HCT116 (cell line): ENCODE results near the gene MPZL2.

Experiments
- CBX3 ChIP-seq: IDR thresholded peaks from 2 replicates; pipeline ENCODE4 v1.6.1; 2012; ENCODE audit warnings: low read depth
- CEBPB ChIP-seq: IDR thresholded peaks from 2 replicates; pipeline ENCODE4 v1.6.1; 2012; ENCODE audit warnings: low read depth
- CTCF ChIP-seq, 3 experiments: fragments of 200-600 bp in 1 of 3; sonication (generic) in 1 of 3; IDR thresholded peaks in 2 of 3; conservative IDR thresholded peaks in 1 of 3; 2 replicates each; pipeline ENCODE4 v1.5.1; 2012 to 2017; ENCODE audit warnings: low read depth in 2 of 3, low read length in 2 of 3, antibody characterized with exemption in 1 of 3, borderline replicate concordance in 1 of 3, control low read depth in 1 of 3, mild to moderate bottlenecking in 1 of 3, mixed read lengths in 1 of 3, mixed run types in 1 of 3, moderate library complexity in 1 of 3; ENCODE audit not compliant: insufficient read depth in 1 of 3
- EZH2 ChIP-seq: fragments of 200-600 bp; sonication (generic); IDR thresholded peaks from 2 replicates; pipeline ENCODE4 v1.6.1; 2017; ENCODE audit warnings: antibody characterized with exemption, mixed run types
- EZH2phosphoT487 ChIP-seq: fragments of 200-600 bp; IDR thresholded peaks from 2 replicates; pipeline ENCODE4 v1.6.1; 2018; ENCODE audit warnings: antibody characterized with exemption, borderline replicate concordance
- JUND ChIP-seq: IDR thresholded peaks from 2 replicates; pipeline ENCODE4 v1.6.1; 2012
- POLR2A ChIP-seq: IDR thresholded peaks from 2 replicates; pipeline ENCODE4 v1.7.0; 2011; ENCODE audit warnings: borderline replicate concordance; ENCODE audit not compliant: insufficient read depth, insufficient read length; ENCODE audit errors: extremely low read depth
- POLR2AphosphoS5 ChIP-seq: IDR thresholded peaks from 2 replicates; pipeline ENCODE4 v1.6.1; 2011; ENCODE audit warnings: mild to moderate bottlenecking, low read depth, low read length, moderate library complexity
- REST ChIP-seq: IDR thresholded peaks from 2 replicates; pipeline ENCODE4 v1.6.1; 2012; ENCODE audit warnings: low read depth
- YY1 ChIP-seq: IDR thresholded peaks from 2 replicates; pipeline ENCODE4 v1.6.1; 2011; ENCODE audit warnings: low read length, low read depth, moderate library complexity, mild to moderate bottlenecking; ENCODE audit not compliant: insufficient replicate concordance; ENCODE audit errors: extremely low read depth
- ZNF274 ChIP-seq: fragments of 200-500 bp; sonication (Bioruptor generic); IDR thresholded peaks from 2 replicates; pipeline ENCODE4 v1.6.1; 2014; ENCODE audit warnings: mild to moderate bottlenecking, low read depth, low read length, inconsistent platforms
- TF ChIP-seq, protein P1 (sequence below): IDR thresholded peaks from 2 replicates; pipeline ENCODE4 v1.6.1; 2012

DNA sequence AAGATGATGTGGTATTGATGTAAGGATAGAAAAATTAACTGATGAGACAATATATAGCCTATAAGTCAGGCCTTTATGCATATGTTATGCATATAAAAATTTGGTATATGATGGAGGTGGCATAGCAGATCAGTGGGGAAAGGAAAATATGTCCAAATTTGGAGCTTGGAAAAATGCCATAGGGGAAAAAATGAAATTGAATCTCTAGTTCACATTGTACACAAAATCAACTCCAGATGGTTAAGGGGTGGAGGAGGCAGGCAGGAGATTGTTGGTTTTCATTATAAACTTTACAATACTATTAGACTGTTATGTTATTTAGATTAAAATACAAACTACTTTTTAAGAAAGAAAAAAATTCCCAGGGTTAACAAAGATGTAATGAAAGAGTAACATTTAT lies 25.3 kb upstream of the MPZL2 start:
- TF ChIP-seq CTCF (IDR thresholded peaks at IDR 0.05 in 2 of 3, conservative IDR thresholded peaks at IDR 0.05 in 1 of 3; ENCODE audit: borderline replicate concordance in 1 of 3, insufficient read depth in 1 of 3, low read depth in 2 of 3, low read length in 2 of 3) (no peak), CEBPB (no peak), ZNF274 (no peak), CBX3 (no peak), POLR2A (no peak), EZH2 (no peak), REST (no peak), POLR2AphosphoS5 (no peak), JUND (no peak), EZH2phosphoT487 (no peak), YY1 (no peak)
- TF ChIP-seq, protein P1, sequence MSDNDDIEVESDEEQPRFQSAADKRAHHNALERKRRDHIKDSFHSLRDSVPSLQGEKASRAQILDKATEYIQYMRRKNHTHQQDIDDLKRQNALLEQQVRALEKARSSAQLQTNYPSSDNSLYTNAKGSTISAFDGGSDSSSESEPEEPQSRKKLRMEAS, result no peak
